ENCODE results near the gene WFDC1.
"Not testable (repeated sequence)": the region's sequence is repeated elsewhere in the genome, so short reads cannot be mapped to it uniquely, and the experiment has no call there.

The WFDC1 gene

DNA sequence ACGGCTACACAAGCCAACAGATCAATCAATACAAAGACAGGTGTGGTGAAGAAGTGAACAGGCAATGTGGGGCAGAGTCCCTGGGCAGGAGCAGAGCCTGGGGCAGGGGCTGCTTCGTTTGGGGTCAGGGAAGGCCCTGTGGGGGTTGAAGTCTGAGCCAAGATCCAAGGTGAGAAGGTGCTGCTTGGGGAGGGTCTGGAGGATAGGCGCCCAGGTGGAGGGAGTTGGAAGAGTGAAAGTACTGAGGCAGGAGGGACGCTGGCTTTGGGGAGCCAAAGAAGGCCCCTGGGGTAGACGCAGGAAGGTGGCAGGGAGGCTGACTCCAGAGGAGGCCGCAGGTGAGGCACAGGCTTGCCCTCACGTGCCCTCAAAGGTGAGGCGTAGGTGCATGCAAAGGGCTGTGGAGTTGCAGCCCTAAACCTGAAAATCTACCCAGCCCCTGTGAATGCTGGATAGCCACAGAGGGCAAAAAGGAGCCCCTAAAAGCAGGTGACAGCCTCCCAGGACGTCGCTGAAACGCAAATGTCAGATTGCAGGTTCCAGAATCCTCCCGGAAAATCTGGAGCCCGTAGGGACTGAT lies 33.3 kb downstream of the WFDC1 start:
- no peak for DNase-seq (ENCODE audit: low read depth)

GRCh38 chr16:84329016-84329415 lies 34.3 kb downstream of the WFDC1 start:
- DNase-seq (ENCODE audit: low read depth), result no peak

GRCh38 chr16:84329843-84330684 lies 35.4 kb downstream of the WFDC1 start:
- DNase-seq (ENCODE audit: low read depth), result no peak

DNA sequence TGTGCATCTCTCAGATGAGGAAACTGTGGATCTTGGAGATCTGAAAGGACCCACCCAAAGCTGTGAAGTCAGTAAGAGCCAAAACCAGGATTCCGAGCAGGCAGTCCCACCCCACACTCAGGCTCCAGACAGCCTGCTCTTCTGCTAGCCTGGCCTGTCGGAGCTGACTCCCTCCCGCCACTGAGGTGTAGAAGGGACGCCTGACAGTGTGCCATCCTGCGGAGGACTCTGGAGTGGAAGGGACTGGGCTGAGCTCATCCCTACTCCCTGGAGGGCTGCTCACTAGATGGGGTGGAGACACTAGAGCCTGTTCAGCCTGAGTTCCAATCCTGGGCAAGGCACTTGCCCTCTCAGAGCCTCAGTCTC lies 36.0 kb downstream of the WFDC1 start:
- DNase-seq (ENCODE audit: low read depth), result no peak

DNA sequence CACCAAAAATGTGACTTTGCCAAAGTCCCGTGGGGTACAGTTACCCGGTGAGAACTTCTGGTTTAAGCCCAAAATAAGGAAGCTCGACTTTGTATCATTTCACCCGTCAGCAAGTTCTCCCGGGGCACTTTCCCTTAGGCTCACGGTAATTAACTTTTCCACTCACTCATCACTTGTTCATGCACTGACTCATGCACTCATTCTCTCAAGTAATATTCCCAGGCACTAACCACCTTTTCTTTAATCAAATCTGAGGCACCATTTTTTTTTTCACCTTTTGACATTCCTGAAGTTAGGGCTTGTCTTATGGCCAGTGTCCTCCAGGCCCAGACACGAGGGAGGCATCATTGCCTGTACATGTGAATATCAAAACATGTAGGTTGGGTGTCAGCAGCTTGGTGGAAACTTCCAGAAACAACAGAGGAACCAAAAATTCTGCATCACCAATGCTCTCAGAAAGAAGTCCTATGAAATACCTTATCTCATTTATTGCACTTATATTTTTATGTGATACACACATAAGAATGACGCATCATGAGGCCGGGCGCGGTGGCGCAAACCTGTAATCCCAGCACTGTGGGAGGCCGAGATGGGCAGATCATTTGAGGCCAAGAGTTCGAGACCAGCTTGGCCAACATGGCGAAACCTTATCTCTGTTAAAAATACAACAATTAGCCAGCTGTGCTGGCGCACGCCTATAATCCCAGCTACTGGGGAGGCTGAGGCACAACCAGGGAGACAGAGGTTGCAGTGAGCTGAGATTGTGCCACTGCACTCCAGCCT lies 37.5 kb downstream of the WFDC1 start:
- no peak for DNase-seq (ENCODE audit: low read depth)

GRCh38 chr16:84332975-84333684 lies 38.5 kb downstream of the WFDC1 start:
- DNase-seq (ENCODE audit: low read depth), result no peak

- DNase-seq (ENCODE audit: low read depth), result no peak
Observed at GRCh38 chr16:84334058-84334457, 39.4 kb downstream of the WFDC1 start.

GRCh38 chr16:84334482-84334881 lies 39.8 kb downstream of the WFDC1 start:
- DNase-seq (ENCODE audit: low read depth), result no peak

DNA sequence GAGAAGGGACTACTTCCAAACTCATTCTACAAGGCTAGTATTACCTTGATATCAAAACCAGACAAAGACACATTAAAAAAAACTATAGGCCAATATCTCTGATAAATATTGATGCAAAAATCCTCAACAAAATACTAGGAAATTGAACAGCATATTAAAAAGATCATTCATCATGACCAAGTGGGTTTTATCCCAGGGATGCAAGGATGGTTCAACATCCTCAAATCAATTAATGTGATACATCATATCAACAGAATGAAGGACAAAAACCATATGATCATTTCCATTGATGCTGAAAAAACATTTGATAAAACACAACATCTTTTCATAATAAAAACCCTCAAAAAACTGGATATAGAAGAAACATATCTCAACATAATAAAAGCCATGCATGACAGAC lies 42.6 kb downstream of the WFDC1 start:
- not testable (repeated sequence) for DNase-seq (ENCODE audit: low read depth)

GRCh38 chr16:84339311-84339710 lies 44.6 kb downstream of the WFDC1 start:
- DNase-seq (ENCODE audit: low read depth), result no peak

DNA sequence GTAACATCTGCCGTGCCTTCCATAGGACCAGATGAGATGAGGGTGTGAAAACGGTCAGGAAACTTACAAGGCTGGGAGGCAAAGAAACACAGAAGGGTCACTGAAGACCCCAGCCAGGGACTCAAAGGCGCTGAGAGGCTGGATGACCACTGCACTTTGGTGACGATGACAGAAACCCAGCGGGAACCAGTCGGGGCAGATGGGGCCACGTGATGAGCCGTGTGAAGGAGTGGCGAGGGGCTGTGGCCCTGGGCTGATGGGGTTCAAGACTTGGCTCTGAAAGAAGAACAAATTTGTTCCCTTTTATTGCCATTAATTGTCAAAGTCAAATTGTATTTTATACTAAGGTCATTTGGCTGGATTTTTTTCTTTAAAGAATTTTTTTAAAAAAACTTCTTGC lies 45.1 kb downstream of the WFDC1 start:
- DNase-seq (ENCODE audit: low read depth), result no peak

- peak; percentile 7 for DNase-seq (ENCODE audit: low read depth)
Observed at GRCh38 chr16:84340325-84341040, 45.8 kb downstream of the WFDC1 start.

DNA sequence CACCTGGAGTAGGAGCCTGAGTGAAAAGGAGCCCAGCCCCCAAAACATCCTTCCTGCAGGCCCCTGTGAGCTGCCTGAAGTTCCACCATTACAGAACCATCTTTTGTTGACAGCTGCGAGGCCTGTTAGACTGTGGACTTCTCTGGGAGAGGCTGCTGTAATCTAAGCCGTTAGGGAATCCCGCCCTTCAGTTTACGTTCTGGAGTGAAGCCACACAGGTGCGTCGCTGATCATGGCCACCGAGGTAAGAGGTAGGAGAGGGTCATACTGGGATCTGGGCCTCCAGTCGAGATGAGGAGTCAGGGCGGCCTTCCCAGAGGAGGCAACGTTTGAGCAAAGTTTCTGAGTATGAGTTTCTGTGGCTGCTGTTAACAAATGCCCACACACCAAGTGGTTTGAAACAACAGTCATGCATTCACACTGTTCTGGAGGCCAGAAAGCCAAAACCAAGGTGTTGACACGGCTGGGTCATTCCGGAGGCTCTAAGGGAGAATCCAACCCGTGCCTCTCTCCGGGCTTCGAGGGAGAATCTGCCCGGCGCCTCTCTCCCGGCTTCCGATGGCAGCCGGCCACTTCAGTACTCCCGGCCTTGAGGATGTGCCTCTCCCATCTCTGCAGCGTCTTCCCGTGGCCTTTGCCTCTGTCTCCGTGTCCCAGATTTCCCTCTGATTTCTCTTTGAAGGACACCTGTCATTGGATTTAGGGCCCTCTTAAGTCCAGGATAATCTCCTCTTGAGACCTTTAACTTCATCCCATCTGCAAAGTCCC lies 47.0 kb downstream of the WFDC1 start:
- no peak for DNase-seq (ENCODE audit: low read depth)

DNA sequence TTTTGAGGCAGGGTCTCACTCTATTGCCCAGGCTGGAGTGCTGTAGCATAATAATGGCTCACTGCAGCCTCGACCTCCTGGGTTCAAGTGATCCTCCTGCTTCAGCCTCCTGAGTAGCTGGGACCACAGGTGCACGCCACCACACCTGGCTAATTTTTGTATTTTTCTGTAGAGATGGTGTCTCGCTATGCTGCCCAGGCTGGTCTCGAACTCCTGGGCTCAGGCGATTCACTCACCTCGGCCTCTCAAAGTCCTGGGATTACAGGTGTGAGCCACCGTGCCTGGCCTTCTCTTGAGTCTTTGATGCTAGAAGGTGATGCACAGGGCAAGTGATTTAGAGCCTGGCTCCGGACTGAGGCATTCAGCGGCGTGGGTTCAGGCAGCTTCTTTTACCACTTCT lies 49.1 kb downstream of the WFDC1 start:
- DNase-seq (ENCODE audit: low read depth), result not testable (repeated sequence)

DNA sequence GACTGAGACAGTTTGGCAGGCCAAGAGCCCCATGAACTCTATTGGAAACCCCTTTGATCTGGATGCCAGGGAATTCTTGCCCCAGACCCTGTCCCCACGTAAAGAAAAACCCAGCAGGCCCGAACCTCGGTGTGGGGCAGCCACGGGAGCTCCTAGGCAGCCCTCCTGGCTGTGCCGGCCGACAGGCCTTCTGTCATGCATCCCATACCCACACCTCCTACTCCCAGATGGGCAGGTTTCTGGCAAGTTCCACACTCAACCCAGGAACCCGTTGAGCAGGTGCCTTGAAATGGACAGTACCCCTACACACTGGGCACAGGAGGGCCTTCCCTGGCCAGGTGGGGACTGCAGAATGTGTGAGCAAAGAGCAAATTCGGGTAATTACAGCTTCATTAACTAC lies 50.1 kb downstream of the WFDC1 start:
- DNase-seq (ENCODE audit: low read depth), result no peak

- no peak for DNase-seq (ENCODE audit: low read depth)
Observed at GRCh38 chr16:84347161-84347560, 52.5 kb downstream of the WFDC1 start.

GRCh38 chr16:84348386-84348888 lies 53.8 kb downstream of the WFDC1 start:
- DNase-seq (ENCODE audit: low read depth), result no peak

GRCh38 chr16:84349862-84350684 lies 55.4 kb downstream of the WFDC1 start:
- DNase-seq (ENCODE audit: low read depth), result no peak

DNA sequence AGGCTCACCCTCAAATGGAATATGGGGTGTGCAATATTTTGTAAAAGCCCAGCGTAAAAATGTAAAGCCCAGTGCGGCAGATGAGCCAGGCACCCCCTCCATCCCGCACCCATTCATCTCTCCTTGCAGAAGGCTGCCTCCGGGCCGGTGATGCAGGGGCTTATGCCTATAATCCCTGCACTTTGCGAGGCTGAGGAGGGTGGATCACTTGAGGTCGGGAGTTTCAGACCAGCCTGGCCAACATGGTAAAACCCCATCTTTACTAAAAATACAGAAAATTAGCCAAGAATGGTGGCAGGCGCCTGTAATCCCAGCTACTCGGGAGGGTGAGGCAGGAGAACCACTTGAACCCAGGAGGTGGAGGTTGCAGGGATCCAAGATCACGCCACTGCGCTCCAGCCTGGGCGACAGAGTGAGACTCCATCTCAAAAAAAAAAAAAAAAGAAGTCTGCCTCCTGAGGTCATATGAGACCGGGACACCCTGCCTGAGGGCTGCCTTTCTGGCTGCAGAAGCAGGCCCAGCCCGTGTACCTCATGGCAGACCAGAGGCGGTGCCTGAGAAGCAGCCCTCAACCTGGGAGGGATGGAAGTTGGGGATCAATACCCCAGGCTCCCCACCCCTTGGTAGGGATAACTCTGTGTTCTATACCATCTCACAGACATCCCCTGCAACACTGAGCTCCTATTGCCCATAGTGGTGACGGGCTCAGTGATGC lies 56.2 kb downstream of the WFDC1 start:
- no peak for DNase-seq (ENCODE audit: low read depth)

Measured in iris pigment epithelial cell (primary cell).